Fibroblast of skin of back (primary cell): ENCODE data around the gene FAM20B.

Source experiments
- DNase-seq: peaks from one replicate; pipeline ENCODE4 v3.0.0-alpha.2; 2013

Gene FAM20B

DNA sequence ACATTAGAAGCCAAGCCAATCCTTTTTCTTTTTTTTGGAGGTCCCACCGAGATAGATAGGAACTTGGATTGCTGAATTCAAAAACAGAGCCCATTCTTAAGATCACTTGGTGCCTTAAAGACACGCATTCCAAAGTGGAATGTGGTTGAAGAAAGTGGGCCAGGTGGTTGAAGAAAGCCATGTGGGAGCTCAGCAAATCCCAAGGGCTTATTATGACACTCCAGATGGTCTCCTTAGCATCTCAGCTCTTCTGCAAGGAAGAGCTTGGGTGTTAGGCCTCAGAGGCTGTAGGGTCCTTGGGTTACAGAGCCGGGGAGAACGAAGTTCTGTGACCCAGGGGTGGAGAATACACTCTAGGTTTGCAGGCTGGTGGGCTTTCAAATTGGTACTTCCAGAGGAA lies 69.7 kb downstream of the FAM20B start:
- DNase-seq = no peak

DNA sequence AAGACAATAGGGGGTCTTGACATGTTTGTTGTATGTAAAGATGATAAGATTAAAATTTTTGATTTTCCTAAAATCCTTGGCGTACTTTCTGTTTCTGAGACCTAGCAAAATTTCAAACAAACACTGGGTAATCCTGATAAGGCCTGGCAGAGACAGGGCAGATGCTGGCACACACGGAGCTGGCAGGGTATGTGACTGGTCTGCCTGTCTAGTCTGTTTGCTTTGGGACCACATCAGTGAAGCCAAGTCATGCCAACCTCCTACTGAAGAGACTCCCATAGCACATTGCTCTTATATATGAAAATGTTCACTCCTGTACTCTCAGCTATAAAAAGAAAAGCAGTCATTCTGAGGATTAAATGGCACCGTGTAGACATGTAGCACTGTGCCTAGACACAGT lies 70.2 kb downstream of the FAM20B start:
- no peak for DNase-seq

DNA sequence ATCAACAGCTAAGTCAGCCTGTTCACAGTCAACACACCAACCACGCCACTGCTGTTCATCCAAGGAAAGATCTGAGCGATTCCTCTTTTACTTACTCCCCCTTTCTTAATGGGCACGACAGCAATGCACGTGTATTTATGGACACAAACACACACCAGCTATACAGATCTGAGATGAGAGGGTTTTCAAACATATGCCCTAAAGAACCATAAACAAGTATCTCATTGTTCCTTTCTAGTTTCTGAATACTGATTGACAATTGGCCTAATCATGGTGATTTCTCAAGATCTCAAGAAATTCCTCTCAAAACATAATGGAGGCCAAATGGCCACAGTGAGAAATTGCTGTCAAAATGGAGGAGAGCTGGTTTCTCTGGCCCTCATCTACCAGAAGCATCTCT lies 74.2 kb downstream of the FAM20B start:
- DNase-seq = no peak

DNA sequence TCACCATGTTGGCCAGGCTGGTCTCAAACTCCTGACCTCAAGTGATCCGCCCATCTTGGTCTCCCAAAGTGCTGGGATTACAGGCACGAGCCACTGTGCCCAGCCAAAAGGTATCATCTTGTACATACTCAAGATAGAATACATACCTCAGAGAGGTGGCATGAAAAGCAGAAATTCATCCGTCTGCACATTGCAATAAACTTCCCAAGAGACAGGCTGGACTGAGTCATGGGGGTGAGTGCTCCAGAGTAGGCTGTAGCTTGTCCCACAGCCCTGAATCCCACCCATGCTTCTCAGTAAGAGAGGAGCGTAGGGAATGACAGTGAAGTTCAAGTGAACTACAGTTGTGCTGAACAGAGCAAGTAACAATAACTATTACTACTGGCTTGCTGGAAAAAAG lies 75.9 kb downstream of the FAM20B start:
- no peak for DNase-seq

DNA sequence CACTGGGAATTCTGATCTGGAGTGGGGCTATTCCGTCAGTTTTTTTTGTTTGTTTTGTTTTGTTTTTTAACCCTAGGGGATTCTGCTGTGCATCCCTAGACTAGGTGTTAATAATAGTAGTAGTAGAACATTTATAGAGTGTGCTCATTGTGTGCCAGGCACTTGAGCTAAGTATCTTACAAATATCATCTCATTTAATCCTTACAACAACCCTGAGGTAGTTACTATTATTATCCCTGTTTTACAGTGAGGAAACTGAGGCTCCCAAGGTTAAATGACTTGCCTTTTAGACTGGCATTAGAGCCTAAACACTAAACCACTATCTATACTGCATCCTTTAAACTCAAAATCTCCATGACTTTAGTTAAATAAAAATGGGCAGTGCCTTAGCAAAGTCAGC lies 78.3 kb downstream of the FAM20B start:
- no peak for DNase-seq

DNA sequence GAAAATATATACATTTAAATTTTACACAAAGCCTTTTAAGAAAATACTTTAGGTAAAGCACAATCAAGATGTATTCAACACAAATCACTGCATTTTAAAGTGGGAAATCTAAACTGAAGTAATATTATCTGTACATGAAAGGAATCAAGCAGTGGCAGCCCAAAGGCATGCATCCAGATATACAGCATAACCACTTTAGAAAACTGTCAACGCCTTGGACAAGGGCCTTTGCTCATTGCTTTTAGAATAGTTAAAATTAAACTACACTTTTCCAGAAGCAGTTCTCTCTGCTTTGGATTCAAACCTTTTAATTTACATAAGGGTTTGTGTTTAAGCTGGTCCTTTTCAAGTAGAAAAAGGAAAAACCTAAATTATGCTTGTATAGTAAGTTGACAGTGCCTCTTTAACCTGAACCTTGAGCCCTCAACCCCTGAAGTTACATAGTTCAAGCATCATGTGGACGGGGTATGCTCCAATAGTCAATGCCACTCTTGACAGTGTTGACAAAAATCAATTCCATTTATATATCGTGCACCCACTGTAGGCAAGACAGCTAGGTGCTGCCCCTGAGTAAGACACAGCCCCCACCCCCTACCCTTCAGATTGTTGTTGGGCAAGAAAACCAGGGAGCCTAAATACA lies 79.0 kb downstream of the FAM20B start:
- no peak for DNase-seq

DNA sequence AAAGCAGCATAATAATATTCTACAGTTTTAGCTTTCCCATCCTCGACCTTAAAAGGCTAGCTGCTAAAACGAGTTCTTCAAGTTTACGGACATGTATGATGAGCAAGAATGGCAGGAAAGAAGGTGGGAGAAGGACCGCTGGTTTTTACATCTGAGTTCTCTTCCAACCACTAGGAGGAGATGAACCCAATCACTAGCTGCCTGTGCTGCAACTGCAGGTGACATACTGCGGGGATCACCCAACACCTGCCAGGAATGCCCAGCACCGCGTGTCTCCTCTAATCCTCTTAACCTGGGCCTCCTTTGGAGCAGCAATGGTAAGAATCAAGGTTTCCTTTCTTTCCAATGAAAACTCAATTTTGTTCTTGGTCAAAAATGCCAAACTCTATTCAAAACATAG lies 79.7 kb downstream of the FAM20B start:
- no peak for DNase-seq

DNA sequence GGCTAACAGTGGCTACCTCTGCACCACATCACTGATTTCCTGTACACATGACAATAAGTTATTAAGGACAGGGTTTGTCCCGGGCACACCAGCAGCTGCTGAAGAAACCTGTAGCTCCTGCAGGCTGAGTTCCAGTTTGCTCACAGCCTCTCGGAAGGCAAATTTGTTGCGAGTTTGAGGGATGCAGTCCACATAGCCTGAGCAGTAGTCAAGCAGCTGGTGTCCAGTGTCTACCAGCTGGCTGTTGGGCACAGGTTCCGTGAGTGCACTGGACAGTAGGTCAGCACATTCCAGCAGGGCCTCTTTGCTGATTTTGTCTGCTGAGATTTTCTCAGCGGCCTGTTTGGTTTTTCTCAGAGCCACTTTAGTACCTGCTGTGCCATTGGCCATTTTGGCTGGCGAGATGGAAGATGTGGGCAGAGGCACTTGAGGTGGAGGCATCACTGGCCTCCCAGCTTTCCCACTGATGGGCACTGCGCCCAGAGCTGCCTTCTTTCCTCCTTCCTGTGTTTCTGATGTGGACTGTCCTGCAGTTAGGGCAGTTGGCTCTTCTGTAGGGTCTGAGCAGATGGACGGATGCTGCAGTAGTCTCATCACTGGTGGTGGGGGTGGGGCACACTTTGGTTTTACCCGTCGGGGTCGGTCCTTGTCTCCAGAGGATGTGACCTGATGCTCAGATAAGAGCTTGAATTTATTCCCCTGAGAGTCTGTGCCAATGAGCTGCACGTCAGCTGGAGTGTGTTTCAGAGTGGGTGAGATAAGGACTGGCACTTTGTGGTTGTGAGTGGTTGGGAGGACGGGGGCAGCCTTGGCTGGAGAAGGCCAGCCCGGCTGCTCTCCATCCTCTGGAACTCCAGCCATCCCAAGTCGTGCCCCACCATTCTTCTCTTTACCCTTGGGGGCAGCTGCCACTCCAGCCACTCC lies 82.3 kb downstream of the FAM20B start:
- no peak for DNase-seq

DNA sequence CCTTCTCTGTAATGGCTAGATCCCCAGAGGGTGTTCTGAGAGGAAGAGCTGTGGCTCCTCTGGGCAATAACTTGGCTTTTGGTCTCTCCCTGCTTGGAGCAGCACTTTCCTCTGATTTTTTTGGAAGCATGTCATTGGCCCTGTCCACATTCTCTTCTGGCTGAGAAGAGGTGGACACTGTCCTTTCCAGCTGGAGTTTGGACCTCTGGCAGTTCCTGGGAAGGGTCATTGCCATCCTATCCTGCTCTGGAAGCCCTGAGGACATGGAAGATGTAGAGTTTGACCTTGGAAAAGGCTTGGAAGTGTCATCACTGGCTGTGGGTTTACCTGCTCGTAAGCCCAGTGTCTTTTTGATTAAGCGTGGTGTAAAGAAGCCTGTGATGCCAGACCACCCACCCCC lies 83.0 kb downstream of the FAM20B start:
- no peak for DNase-seq

DNA sequence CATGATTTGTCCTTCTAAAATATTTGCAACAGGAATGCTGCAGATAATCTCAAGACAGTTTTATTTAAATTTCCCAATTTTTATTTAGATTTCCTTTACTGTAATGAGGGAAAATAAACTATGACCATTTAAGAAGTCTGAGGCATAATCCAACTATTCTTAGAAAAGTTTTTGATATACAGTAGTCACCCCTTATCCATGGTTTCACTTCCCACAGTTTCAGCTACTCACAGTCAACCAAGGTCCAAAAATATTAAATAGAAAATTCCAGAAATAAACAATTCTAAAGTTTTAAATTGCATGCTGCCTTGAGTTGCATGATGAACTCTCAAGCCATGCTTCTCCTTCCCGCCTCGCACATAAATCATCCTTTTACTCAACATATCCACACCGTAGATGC lies 89.5 kb downstream of the FAM20B start:
- DNase-seq = no peak

DNA sequence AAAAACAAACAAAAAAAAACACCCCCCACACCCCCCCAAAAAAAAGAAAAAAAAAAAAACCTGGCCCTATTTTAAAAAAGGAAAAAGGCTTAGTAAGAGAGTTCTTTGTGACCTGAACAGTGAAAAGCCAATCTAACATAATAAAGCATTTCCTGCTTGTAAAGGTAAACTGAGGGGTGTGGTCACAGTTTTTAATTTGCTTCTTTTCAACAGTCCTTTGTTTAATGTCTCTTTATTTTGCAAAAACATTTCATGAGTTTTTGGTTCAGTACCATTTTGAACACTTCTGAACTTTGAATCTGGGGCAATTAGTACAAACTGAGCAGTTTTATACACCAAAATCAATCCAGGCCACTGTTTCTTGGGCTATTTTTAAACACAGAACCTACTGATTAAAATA lies 93.8 kb downstream of the FAM20B start:
- DNase-seq = no peak

DNA sequence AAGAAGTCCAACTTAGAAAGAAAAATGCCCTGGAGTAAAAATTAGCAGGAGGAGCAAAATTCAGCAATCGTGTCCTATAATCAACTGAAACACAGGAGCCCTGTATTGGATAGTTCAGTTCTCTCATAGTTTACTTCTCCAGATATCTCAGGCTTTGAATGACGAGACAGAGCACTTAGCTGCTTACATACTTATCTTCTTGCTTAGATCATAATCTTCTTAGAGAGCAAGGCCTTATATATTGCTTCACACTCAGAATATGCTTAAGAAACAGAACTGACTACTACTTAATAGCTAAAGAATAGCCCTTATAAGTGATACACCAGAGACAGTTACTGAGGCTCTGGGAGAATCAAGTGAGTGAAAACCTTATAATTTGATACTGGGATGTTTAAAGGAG lies 95.0 kb downstream of the FAM20B start:
- no peak for DNase-seq

DNA sequence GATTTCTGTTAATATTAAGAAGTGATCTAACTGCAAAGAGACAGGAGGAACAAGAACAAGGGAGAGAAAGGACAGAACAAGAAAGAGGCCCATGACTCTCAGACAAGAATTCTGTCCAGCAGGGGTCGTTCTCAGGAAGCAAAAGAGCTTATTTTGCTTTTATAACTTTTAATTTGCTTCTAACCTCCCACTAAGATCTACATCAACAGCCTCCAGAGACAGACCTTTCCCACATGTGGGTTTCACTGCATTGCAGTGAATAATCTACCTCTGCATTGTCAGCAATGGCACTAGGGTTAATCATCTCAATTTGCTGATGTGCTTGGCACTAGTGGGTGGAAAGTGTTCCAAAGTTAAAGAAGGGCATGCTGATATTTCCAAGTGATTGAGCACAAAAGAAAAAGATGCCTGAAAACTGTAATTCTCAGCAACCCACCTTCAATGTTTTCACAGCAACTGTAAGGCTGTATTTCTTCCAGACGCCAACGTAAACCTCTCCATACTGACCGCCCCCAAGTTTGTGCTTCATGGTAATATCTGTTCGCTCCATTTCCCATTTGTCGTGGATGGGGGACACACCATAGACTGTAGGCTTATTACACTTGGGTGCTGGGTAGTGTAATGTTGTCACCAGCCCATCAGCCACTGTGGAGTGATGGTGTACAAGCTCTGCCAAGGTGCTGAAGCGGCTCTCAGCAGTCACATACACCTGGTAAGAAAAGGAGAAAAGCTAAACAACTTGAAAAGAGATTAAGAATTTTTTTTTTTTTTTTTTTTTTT lies 95.7 kb downstream of the FAM20B start:
- DNase-seq = peak; percentile 63

DNA sequence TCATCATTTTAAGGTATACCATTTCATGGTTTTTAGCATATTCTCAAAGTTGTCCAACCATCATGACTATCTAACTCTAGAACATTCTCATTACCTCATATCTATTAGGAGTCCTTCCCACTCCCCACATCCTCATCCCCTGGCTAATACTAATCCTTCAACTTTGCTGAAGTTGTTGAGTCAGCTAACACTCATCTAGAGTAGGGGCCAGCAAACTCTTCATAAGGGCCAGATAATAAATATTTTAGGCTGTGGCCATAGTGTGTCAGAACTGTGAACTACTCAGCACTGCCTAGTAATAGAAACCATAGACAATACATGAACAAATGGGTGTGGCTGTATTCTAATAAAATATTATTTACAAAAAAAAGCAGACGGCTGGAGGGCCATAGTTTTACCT lies 99.2 kb downstream of the FAM20B start:
- DNase-seq = peak; percentile 53
